ENCODE data around the gene KLHDC4. TPM values are rescaled to one million over a fixed set of nuclear protein-coding genes. Genes with fewer than 3 reads are reported as not detected.

KLHDC4 gene
- total RNA-seq, 1 experiment from 2014 or later = 117 TPM

GRCh38 chr16:87766485-87766797, 655 bp upstream of the KLHDC4 start:
- H3K27ac Mint-ChIP-seq (ENCODE audit: unreplicated experiment) = peak overlapping the region; percentile 99
- BruUV-seq (replicated peaks) = no TSS peak
- no peaks in the 10 kb centered on the region for H3K9me3 Mint-ChIP-seq (ENCODE audit: unreplicated experiment)
- H3K36me3 Mint-ChIP-seq (ENCODE audit: insufficient read depth, unreplicated experiment) = peaks cover 44% of the 10 kb centered on the region
- DNase-seq = no peak
- peak overlapping the region; percentile 99 for H3K4me3 Mint-ChIP-seq (ENCODE audit: unreplicated experiment)
- H3K27me3 Mint-ChIP-seq (ENCODE audit: insufficient read depth, unreplicated experiment) = no peaks in the 10 kb centered on the region
- H3K4me1 Mint-ChIP-seq (ENCODE audit: low read depth, unreplicated experiment) = peaks cover 9% of the 10 kb centered on the region
- CTCF ChIA-PET = interaction anchor here (0.9 to 1.6 kb wide), 5 partner anchors 13 to 379 kb away, joined by 3 to 6 read pairs (median 4); no protein-coding TSS in a partner anchor
- intact Hi-C loops (cut with micrococcal nuclease; ENCODE audit: unreplicated experiment) = no loop called here
- POLR2A ChIA-PET = interaction anchor here (0.6 to 2.2 kb wide), 7 partner anchors 12 to 497 kb away, joined by 3 to 31 read pairs (median 4); partner anchors contain the start of genes BANP and SLC7A5
- no peaks in the 10 kb centered on the region for H3K9me3 ChIP-seq
- H3K4me1 ChIP-seq = 0 out of 2 replicates have a peak, but pooled peaks cover 5% of the 10 kb centered on the region
- no peaks in the 10 kb centered on the region for H3K27me3 ChIP-seq (replicated peaks; ENCODE audit: control insufficient read depth, insufficient read depth, low read length)
- no peak for TF ChIP-seq CTCF (IDR thresholded peaks at IDR 0.05; ENCODE audit: insufficient read depth in 1 of 2, low read depth in 1 of 2, low read length in 1 of 2, severe bottlenecking in 1 of 2, unreplicated experiment in 1 of 2)
- peaks cover 2% of the 10 kb centered on the region for H3K36me3 ChIP-seq (ENCODE audit: control insufficient read depth, insufficient read depth, low read length)
- H3K4me3 ChIP-seq (ENCODE audit: low read depth, low read length) = peak overlapping the region; percentile 74

GRCh38 chr16:87765473-87765775, 362 bp downstream of the KLHDC4 start:
- peak overlapping the region; percentile 99 for H3K4me3 Mint-ChIP-seq (ENCODE audit: unreplicated experiment)
- no TSS peak for BruUV-seq (replicated peaks)
- POLR2A ChIA-PET = interaction anchor here (0.9 to 2.2 kb wide), 7 partner anchors 16 to 382 kb away, joined by 3 to 31 read pairs (median 4); partner anchors contain the start of genes BANP, FBXO31 and SLC7A5

More at GRCh38 chr16:87765473-87765775, 362 bp downstream of the KLHDC4 start:
- CTCF ChIA-PET = interaction anchor here (0.7 to 1.5 kb wide), 6 partner anchors 14 to 176 kb away, joined by 3 to 10 read pairs (median 4); no protein-coding TSS in a partner anchor
- Histone ChIP-seq H3K27me3 (replicated peaks; ENCODE audit: control insufficient read depth, insufficient read depth, low read length) (no peaks in the 10 kb centered on the region), H3K4me3 (ENCODE audit: low read depth, low read length) (peak overlapping the region; percentile 74), H3K4me1 (0 out of 2 replicates have a peak, but pooled peaks cover 5% of the 10 kb centered on the region), H3K9me3 (no peaks in the 10 kb centered on the region), H3K36me3 (ENCODE audit: control insufficient read depth, insufficient read depth, low read length) (peaks cover 2% of the 10 kb centered on the region)
- no peaks in the 10 kb centered on the region for H3K9me3 Mint-ChIP-seq (ENCODE audit: unreplicated experiment)
- intact Hi-C loops (cut with micrococcal nuclease; ENCODE audit: unreplicated experiment) = no loop called here
- no peak for DNase-seq
- peaks cover 9% of the 10 kb centered on the region for H3K4me1 Mint-ChIP-seq (ENCODE audit: low read depth, unreplicated experiment)
- H3K36me3 Mint-ChIP-seq (ENCODE audit: insufficient read depth, unreplicated experiment) = peaks cover 55% of the 10 kb centered on the region
- H3K27ac Mint-ChIP-seq (ENCODE audit: unreplicated experiment) = peak overlapping the region; percentile 99
- H3K27me3 Mint-ChIP-seq (ENCODE audit: insufficient read depth, unreplicated experiment) = no peaks in the 10 kb centered on the region
- TF ChIP-seq CTCF (IDR thresholded peaks at IDR 0.05; ENCODE audit: insufficient read depth in 1 of 2, low read depth in 1 of 2, low read length in 1 of 2, severe bottlenecking in 1 of 2, unreplicated experiment in 1 of 2) = no peak

Data from Caco-2 (cell line).